ENCODE results near the gene STK16.
"Not testable (repeated sequence)": the region's sequence is repeated elsewhere in the genome, so short reads cannot be mapped to it uniquely, and the experiment has no call there.

STK16 gene

GRCh38 chr2:219272995-219273394 is 27.7 kb downstream of the STK16 start:
- DNase-seq, result no peak

GRCh38 chr2:219273937-219274336 is 28.7 kb downstream of the STK16 start:
- DNase-seq, result no peak

- DNase-seq, result no peak
These were observed 29.2 kb downstream of the STK16 start for GRCh38 chr2:219274361-219274921.

- DNase-seq, result peak; percentile 74
These were observed 32.7 kb downstream of the STK16 start for GRCh38 chr2:219277703-219278654.

GRCh38 chr2:219278655-219279150 is 33.4 kb downstream of the STK16 start:
- no peak for DNase-seq

GRCh38 chr2:219279151-219279915 is 34.1 kb downstream of the STK16 start, which contains the start of gene DNAJB2:
DNAJB2 (plus strand) TSS chr2:219279366; CDS start chr2:219279834, 468 bp downstream.
- peak; percentile 100 for DNase-seq

GRCh38 chr2:219279916-219280516 is 34.7 kb downstream of the STK16 start:
- DNase-seq, result no peak

- DNase-seq, result no peak
These were observed 35.4 kb downstream of the STK16 start for GRCh38 chr2:219280651-219281050.

GRCh38 chr2:219281588-219281987 is 36.3 kb downstream of the STK16 start:
- DNase-seq, result no peak

- no peak for DNase-seq
These were observed 37.1 kb downstream of the STK16 start for GRCh38 chr2:219282375-219282774.

- DNase-seq, result no peak
These were observed 37.8 kb downstream of the STK16 start for GRCh38 chr2:219282943-219283581.

GRCh38 chr2:219284501-219285372 is 39.5 kb downstream of the STK16 start:
- DNase-seq, result no peak

GRCh38 chr2:219285373-219285735 is 40.1 kb downstream of the STK16 start:
- DNase-seq, result no peak

- DNase-seq, result no peak
These were observed 40.7 kb downstream of the STK16 start for GRCh38 chr2:219285894-219286425.

- no peak for DNase-seq
These were observed 41.3 kb downstream of the STK16 start for GRCh38 chr2:219286436-219287115.

GRCh38 chr2:219287116-219287440 is 41.8 kb downstream of the STK16 start:
- DNase-seq, result not testable (repeated sequence)

- DNase-seq, result no peak
These were observed 42.4 kb downstream of the STK16 start for GRCh38 chr2:219287580-219288265.

- DNase-seq, result no peak
These were observed 43.9 kb downstream of the STK16 start for GRCh38 chr2:219289195-219289536.

GRCh38 chr2:219289537-219290361 is 44.5 kb downstream of the STK16 start:
- no peak for DNase-seq
